HL-60 (cell line): ENCODE measurements around the gene CNTNAP2.

ENCODE experiments used
- TF ChIP-seq, protein P1 (sequence below): IDR thresholded peaks from 2 replicates; pipeline ENCODE4 v1.6.1; 2012; ENCODE audit warnings: low read depth; ENCODE audit not compliant: insufficient replicate concordance
- TF ChIP-seq, protein P2 (sequence below): IDR thresholded peaks from one replicate; pipeline ENCODE4 v1.5.1; 2011; ENCODE audit warnings: low read length, control low read depth, inconsistent platforms; ENCODE audit not compliant: insufficient read depth

DNA sequence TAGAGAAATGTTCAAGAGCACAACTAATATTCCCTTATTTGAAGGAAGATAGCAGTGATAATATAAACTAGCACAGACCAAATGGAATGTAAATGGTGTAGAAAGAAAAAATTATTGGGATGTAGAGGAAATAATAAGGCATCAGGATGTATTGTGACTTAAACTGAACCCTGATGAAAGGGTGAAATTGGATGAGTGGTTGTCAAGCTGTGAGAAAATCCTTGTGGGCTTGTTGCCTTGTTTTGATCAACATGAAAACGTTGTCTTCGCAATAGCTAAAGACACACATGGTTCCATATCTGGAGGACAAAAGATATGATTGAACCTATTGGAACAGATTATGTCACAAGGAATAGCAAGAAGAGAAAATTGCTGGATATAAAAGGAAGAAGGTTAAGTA is 40.3 kb upstream of the CNTNAP2 start:
- TF ChIP-seq, protein P1, sequence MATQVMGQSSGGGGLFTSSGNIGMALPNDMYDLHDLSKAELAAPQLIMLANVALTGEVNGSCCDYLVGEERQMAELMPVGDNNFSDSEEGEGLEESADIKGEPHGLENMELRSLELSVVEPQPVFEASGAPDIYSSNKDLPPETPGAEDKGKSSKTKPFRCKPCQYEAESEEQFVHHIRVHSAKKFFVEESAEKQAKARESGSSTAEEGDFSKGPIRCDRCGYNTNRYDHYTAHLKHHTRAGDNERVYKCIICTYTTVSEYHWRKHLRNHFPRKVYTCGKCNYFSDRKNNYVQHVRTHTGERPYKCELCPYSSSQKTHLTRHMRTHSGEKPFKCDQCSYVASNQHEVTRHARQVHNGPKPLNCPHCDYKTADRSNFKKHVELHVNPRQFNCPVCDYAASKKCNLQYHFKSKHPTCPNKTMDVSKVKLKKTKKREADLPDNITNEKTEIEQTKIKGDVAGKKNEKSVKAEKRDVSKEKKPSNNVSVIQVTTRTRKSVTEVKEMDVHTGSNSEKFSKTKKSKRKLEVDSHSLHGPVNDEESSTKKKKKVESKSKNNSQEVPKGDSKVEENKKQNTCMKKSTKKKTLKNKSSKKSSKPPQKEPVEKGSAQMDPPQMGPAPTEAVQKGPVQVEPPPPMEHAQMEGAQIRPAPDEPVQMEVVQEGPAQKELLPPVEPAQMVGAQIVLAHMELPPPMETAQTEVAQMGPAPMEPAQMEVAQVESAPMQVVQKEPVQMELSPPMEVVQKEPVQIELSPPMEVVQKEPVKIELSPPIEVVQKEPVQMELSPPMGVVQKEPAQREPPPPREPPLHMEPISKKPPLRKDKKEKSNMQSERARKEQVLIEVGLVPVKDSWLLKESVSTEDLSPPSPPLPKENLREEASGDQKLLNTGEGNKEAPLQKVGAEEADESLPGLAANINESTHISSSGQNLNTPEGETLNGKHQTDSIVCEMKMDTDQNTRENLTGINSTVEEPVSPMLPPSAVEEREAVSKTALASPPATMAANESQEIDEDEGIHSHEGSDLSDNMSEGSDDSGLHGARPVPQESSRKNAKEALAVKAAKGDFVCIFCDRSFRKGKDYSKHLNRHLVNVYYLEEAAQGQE, result no peak
- TF ChIP-seq, protein P2, sequence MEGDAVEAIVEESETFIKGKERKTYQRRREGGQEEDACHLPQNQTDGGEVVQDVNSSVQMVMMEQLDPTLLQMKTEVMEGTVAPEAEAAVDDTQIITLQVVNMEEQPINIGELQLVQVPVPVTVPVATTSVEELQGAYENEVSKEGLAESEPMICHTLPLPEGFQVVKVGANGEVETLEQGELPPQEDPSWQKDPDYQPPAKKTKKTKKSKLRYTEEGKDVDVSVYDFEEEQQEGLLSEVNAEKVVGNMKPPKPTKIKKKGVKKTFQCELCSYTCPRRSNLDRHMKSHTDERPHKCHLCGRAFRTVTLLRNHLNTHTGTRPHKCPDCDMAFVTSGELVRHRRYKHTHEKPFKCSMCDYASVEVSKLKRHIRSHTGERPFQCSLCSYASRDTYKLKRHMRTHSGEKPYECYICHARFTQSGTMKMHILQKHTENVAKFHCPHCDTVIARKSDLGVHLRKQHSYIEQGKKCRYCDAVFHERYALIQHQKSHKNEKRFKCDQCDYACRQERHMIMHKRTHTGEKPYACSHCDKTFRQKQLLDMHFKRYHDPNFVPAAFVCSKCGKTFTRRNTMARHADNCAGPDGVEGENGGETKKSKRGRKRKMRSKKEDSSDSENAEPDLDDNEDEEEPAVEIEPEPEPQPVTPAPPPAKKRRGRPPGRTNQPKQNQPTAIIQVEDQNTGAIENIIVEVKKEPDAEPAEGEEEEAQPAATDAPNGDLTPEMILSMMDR, result no peak
